K562 (cell line): ENCODE data around the gene LSM14B.

Experiments
- BRD9 ChIP-seq: fragments of 450-650 bp; IDR thresholded peaks from 2 replicates; pipeline ENCODE4 v1.6.1; 2018; ENCODE audit warnings: low read depth; ENCODE audit not compliant: partially characterized antibody
- CHD4 ChIP-seq: fragments of 200-600 bp; sonication (generic); IDR thresholded peaks from 3 replicates; pipeline ENCODE4 v1.6.1; 2012; ENCODE audit warnings: low read depth, mild to moderate bottlenecking, mixed read lengths, low read length, inconsistent platforms; ENCODE audit not compliant: insufficient read depth, insufficient replicate concordance, poor library complexity, severe bottlenecking
- EHMT2 ChIP-seq: fragments of 450-650 bp; IDR thresholded peaks from 2 replicates; pipeline ENCODE4 v1.6.1; 2018; ENCODE audit warnings: antibody characterized with exemption
- SIN3A ChIP-seq, 2 experiments: fragments of 150-350 bp in 1 of 2; IDR thresholded peaks; 2 replicates each; pipeline ENCODE4 v1.6.1; 2011 to 2016; ENCODE audit warnings: borderline replicate concordance in 2 of 2, low read depth in 2 of 2, low read length in 2 of 2, mild to moderate bottlenecking in 2 of 2, moderate library complexity in 2 of 2; ENCODE audit not compliant: control insufficient read depth in 1 of 2
- TCF7 ChIP-seq: sonication (generic); IDR thresholded peaks from 2 replicates; pipeline ENCODE4 v1.6.1; 2016; ENCODE audit warnings: antibody characterized with exemption, borderline replicate concordance
- ZBTB43 ChIP-seq: sonication (generic); formaldehyde crosslinking; IDR thresholded peaks from 2 replicates; pipeline ENCODE4 v1.8.0; 2023; ENCODE audit warnings: mild to moderate bottlenecking, missing genetic modification reagents
- ZNF551 ChIP-seq: fragments of 250-450 bp; sonication (Bioruptor Pico); IDR thresholded peaks from 2 replicates; pipeline ENCODE4 v1.5.0; 2021; ENCODE audit warnings: mild to moderate bottlenecking, moderate library complexity
- TF ChIP-seq, protein P1 (sequence below), 3 experiments: IDR thresholded peaks in 2 of 3; conservative IDR thresholded peaks in 1 of 3; 2 replicates each; pipeline ENCODE4 v1.5.1; 2011 to 2012; ENCODE audit warnings: low read length in 3 of 3, mild to moderate bottlenecking in 3 of 3, control low read depth in 2 of 3, improper control_type of control experiment in 1 of 3, inconsistent platforms in 1 of 3, low read depth in 1 of 3, mixed read lengths in 1 of 3, moderate library complexity in 1 of 3; ENCODE audit not compliant: insufficient read depth in 2 of 3

DNA sequence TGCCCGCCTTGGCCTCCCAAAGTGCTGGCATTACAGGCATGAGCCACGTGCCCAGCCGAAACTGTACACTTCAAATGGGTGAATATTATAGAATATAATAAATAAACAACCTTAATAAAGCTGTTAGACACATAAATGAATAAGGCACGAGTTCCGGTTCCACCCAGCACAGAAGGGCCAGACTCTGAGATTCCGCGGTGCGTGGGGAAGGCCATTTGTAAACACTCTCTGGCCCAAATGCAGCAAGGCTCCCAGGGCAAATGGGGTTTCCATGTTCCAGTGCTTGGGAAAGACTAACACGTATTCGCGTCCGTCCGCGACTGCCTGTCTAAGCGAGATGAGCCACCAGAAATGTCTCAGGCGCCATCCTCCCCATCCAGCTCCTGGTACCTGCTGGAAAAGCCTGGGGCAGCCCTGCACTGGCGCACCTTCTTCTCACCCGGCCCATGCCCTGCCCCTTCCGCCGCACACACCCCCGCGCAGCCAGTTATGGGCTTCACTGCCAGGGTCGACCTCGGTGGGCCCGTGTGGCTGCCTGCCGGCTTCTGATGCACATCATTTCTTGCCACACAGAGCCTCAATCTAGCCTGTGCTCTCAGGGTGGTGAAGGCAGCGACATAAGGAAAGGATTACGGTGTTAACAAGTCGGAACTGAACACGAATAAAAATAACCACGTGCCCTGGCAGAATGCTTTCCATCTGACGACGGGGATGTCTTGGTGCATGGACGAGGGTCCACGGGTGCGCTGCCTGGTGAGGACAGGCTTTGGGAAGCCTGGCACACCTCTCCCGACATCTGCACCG is 5.5 kb upstream of the LSM14B start:
- TF ChIP-seq TCF7 (no peak), SIN3A (IDR thresholded peaks at IDR 0.05; ENCODE audit: borderline replicate concordance in 2 of 2, control insufficient read depth in 1 of 2, low read depth in 2 of 2, low read length in 2 of 2) (no peak), CHD4 (no peak), ZBTB43 (no peak), ZNF551 (CRISPR knock-in tag) (no peak), BRD9 (no peak), EHMT2 (no peak)
- TF ChIP-seq, protein P1, sequence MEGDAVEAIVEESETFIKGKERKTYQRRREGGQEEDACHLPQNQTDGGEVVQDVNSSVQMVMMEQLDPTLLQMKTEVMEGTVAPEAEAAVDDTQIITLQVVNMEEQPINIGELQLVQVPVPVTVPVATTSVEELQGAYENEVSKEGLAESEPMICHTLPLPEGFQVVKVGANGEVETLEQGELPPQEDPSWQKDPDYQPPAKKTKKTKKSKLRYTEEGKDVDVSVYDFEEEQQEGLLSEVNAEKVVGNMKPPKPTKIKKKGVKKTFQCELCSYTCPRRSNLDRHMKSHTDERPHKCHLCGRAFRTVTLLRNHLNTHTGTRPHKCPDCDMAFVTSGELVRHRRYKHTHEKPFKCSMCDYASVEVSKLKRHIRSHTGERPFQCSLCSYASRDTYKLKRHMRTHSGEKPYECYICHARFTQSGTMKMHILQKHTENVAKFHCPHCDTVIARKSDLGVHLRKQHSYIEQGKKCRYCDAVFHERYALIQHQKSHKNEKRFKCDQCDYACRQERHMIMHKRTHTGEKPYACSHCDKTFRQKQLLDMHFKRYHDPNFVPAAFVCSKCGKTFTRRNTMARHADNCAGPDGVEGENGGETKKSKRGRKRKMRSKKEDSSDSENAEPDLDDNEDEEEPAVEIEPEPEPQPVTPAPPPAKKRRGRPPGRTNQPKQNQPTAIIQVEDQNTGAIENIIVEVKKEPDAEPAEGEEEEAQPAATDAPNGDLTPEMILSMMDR (IDR thresholded peaks at IDR 0.05 in 2 of 3, conservative IDR thresholded peaks at IDR 0.05 in 1 of 3; ENCODE audit: insufficient read depth in 2 of 3, low read depth in 1 of 3, low read length in 3 of 3), result no peak
